Pancreas (tissue), 10 donors: ENCODE results near the gene RPP21. TPM values are rescaled to one million over a fixed set of nuclear protein-coding genes. Genes with fewer than 3 reads are reported as not detected.

Experiments
- ATAC-seq, 4 donors: fragments of 200-7000 bp; cut with Tn5 transposase; one replicate each; pipeline versions ENCODE4 v1.8.0 to v1.9.1; 2020; ENCODE audit warnings: mild to moderate bottlenecking in 4 of 4, moderate library complexity in 4 of 4
- DNase-seq, 6 donors: peaks; one replicate each; pipeline ENCODE4 v3.0.0-alpha.2; 2020
- FAIRE-seq: peaks from 2 replicates; lab custom pipeline; 2012; peaks lifted over from hg19 to GRCh38; lab: Jason Lieb, UNC
- H3K27ac ChIP-seq, 4 donors: fragments of 200-600 bp; sonication (generic); 1 replicate in 3 of 4; 2 replicates in 1 of 4; pipeline versions ENCODE4 v1.5.0 to v1.8.0; 2020
- H3K27me3 ChIP-seq, 4 donors: fragments of 200-600 bp; one replicate each; pipeline ENCODE4 v1.8.0; 2021
- H3K36me3 ChIP-seq, 3 donors: fragments of 200-600 bp; sonication (generic) in 1 of 3; one replicate each; pipeline versions ENCODE4 v1.5.0 to v1.8.0; 2020 to 2021
- H3K4me1 ChIP-seq, 3 donors: fragments of 200-600 bp; one replicate each; pipeline ENCODE4 v1.8.0; 2021
- H3K4me3 ChIP-seq, 4 donors: fragments of 200-600 bp; sonication (generic) in 2 of 4; one replicate each; pipeline versions ENCODE4 v1.5.0 to v1.8.0; 2020 to 2021
- H3K9me3 ChIP-seq, 4 donors: fragments of 200-600 bp; one replicate each; pipeline ENCODE4 v1.8.0; 2021
- CTCF ChIP-seq, 4 donors: fragments of 200-600 bp; sonication (generic) in 3 of 4; IDR thresholded peaks; one replicate each; pipeline versions ENCODE4 v1.5.0 to v1.8.0; 2021; ENCODE audit warnings: antibody characterized with exemption in 4 of 4
- WGBS, 2 donors: extraction: QIAGEN DNeasy Blood & Tissue Kit; methylation state at CpG; one replicate each; pipeline ENCODE4 v1.1.7; 2013; 5-methylcytosine and 5-hydroxymethylcytosine counted together
- intact Hi-C, 3 donors: fragments of 100-400 bp; cut with DNase I; formaldehyde crosslinking; loops; one replicate each; pipeline versions ENCODE4 v1.11.1 to v1.14.2; 2022
- polyA plus RNA-seq, 2 donors: library from polyadenylated mRNA; stranded (reverse); fragments of 200-250 nt; gene quantifications; one replicate each; pipeline ENCODE4 v1.2.3, GENCODE V29; 2013
- total RNA-seq, 6 donors: library from RNA; stranded (reverse); fragmentation: NEBNext Ultra II Directional in 4 of 6; extraction: Animal tissue kit (Norgen Biotek cat#: 25700) in 4 of 6; gene quantifications; one replicate each; pipeline versions ENCODE4 v1.2.1 to v1.2.4, GENCODE V29; 2021 to 2023
- donor health status: healthy with polysubstance abuse.
- donor health status: DM: no; HTN: no; CAD: no; lungs with moderate emphysema.
- donor health status: DM: no; HTN: no; CAD: no.
- donor health status: control.
- donor health status: control.
- donor health status: Bipolar disorder and iron deficiency.
- donor health status: DM: yes; HTN: yes; CAD: no.
- donor health status: DM: no; HTN: no; CAD: no.
- donor health status: DM: no; HTN: no; CAD: no.
- donor health status: DM: yes; HTN: yes; CAD: no.

The RPP21 gene
- total and polyA plus RNA-seq, 8 donors = 21.2 to 93.1 (median 28.8) TPM

DNA sequence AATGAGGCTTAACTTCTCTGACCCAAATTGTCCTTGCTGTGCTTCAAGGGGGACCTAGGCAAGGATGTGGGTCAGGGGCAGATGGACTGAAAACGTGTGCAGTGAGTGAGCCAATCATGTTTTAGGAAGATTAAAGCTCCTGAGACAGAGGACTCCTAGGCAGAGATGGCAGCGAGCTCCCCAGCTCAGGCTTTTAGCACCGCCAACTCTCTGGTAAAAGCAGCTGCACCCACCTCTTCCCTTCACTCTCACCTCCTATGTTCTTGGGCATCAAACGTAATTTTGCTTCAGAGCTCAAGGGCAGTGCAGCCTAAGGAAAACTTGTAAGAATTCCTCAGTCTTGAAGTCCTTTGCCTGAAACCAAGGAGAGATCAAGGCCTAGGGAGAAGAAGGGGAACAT is 10.3 kb downstream of the RPP21 start:
- Histone ChIP-seq H3K27me3 (peaks cover 0 to 10% (median 3%) of the 10 kb centered on the region in 4 donors), H3K27ac (no peak overlapping the region), H3K36me3 (no peaks in the 10 kb centered on the region), H3K9me3 (no peaks in the 10 kb centered on the region), H3K4me1 (no peaks in the 10 kb centered on the region), H3K4me3 (no peak overlapping the region)
- TF ChIP-seq CTCF (IDR thresholded peaks at IDR 0.05) = no peak
- 58 to 63% methylated on average over 4 of the region's 4 CpGs for WGBS, 2 donors
- FAIRE-seq (no peak), DNase-seq (no peak), ATAC-seq (no peak)
- intact Hi-C loops = no loop called here

- Histone ChIP-seq H3K36me3 (no peaks in the 10 kb centered on the region), H3K27ac (no peak overlapping the region), H3K4me3 (no peak overlapping the region), H3K27me3 (peaks cover 0 to 10% (median 4%) of the 10 kb centered on the region in 4 donors), H3K4me1 (no peaks in the 10 kb centered on the region), H3K9me3 (no peaks in the 10 kb centered on the region)
- WGBS, 2 donors = 40 to 65% methylated on average over 1 of the region's 1 CpG
- DNase-seq (no peak), ATAC-seq (peak in 1 of 4 donors; percentile 54), FAIRE-seq (no peak)
- no peak for TF ChIP-seq CTCF (IDR thresholded peaks at IDR 0.05)
- intact Hi-C loops = no loop called here
Measured at GRCh38 chr6:30356536-30356935, 11.6 kb downstream of the RPP21 start.

GRCh38 chr6:30357678-30358540 is 13.0 kb downstream of the RPP21 start:
- ATAC-seq (peak in 3 of 4 donors; percentile 88 to 92 (median 91)), FAIRE-seq (no peak), DNase-seq (peak in 2 of 6 donors; percentile 15 to 39)
- Histone ChIP-seq H3K27me3 (peaks cover 0 to 10% (median 4%) of the 10 kb centered on the region in 4 donors), H3K27ac (no peak overlapping the region), H3K9me3 (no peaks in the 10 kb centered on the region), H3K36me3 (no peaks in the 10 kb centered on the region), H3K4me3 (peak overlapping the region in 1 of 4 donors; percentile 25), H3K4me1 (no peaks in the 10 kb centered on the region)
- peak in 3 of 4 donors; percentile 57 to 70 (median 57) for TF ChIP-seq CTCF (IDR thresholded peaks at IDR 0.05)
- 6 to 7% methylated on average over 40 of the region's 40 CpGs for WGBS, 2 donors
- intact Hi-C loops = no loop called here

GRCh38 chr6:30359276-30359675 is 14.3 kb downstream of the RPP21 start:
- intact Hi-C loops = no loop called here
- DNase-seq (no peak), ATAC-seq (no peak), FAIRE-seq (no peak)
- TF ChIP-seq CTCF (IDR thresholded peaks at IDR 0.05) = no peak
- Histone ChIP-seq H3K4me3 (no peak overlapping the region), H3K27me3 (peaks cover 0 to 10% (median 4%) of the 10 kb centered on the region in 4 donors), H3K36me3 (no peaks in the 10 kb centered on the region), H3K9me3 (no peaks in the 10 kb centered on the region), H3K27ac (no peak overlapping the region), H3K4me1 (no peaks in the 10 kb centered on the region)
- 48 to 66% methylated on average over 5 of the region's 5 CpGs for whole genome bisulfite sequencing, 2 donors

GRCh38 chr6:30360139-30360538 is 15.2 kb downstream of the RPP21 start:
- FAIRE-seq (no peak), ATAC-seq (no peak)

More at GRCh38 chr6:30360139-30360538, 15.2 kb downstream of the RPP21 start:
- no peak for TF ChIP-seq CTCF (IDR thresholded peaks at IDR 0.05)
- intact Hi-C loops = no loop called here
- Histone ChIP-seq H3K4me3 (no peak overlapping the region), H3K9me3 (no peaks in the 10 kb centered on the region), H3K27me3 (peaks cover 0 to 10% (median 4%) of the 10 kb centered on the region in 4 donors), H3K27ac (no peak overlapping the region), H3K36me3 (no peaks in the 10 kb centered on the region), H3K4me1 (no peaks in the 10 kb centered on the region)
- DNase-seq = no peak
- 51 to 53% methylated on average over 13 of the region's 13 CpGs for WGBS, 2 donors
